ENCODE results near the gene PAIP2B.

GRCh38 chr2:71263386-71263785 is 36.5 kb upstream of the PAIP2B start:
- TF ChIP-seq SUZ12 (IDR thresholded peaks at IDR 0.05; ENCODE audit: extremely low read depth, insufficient read depth, insufficient read length): no peak
- TF ChIP-seq YY1 (IDR thresholded peaks at IDR 0.05; ENCODE audit: insufficient read depth, insufficient read length): no peak
- TF ChIP-seq ZNF274 (IDR thresholded peaks at IDR 0.05; ENCODE audit: low read depth, low read length): no peak
